HEK293T (cell line): Measurements from ENCODE around the gene SLC6A19.

Source experiments
- BHLHE40 ChIP-seq: fragments of 450-650 bp; IDR thresholded peaks from 2 replicates; pipeline ENCODE4 v1.6.1; 2016; ENCODE audit warnings: mild to moderate bottlenecking, moderate library complexity, borderline replicate concordance
- ELF4 ChIP-seq: fragments of 450-650 bp; IDR thresholded peaks from 2 replicates; pipeline ENCODE4 v1.6.1; 2017; ENCODE audit warnings: antibody characterized with exemption
- FOXA1 ChIP-seq: fragments of 450-650 bp; IDR thresholded peaks from 2 replicates; pipeline ENCODE4 v1.6.1; 2016; ENCODE audit warnings: mild to moderate bottlenecking
- FOXK2 ChIP-seq: fragments of 450-650 bp; IDR thresholded peaks from 2 replicates; pipeline ENCODE4 v1.6.1; 2016; ENCODE audit warnings: mild to moderate bottlenecking
- FOXM1 ChIP-seq: fragments of 450-650 bp; IDR thresholded peaks from 2 replicates; pipeline ENCODE4 v1.6.1; 2017; ENCODE audit warnings: mild to moderate bottlenecking, borderline replicate concordance
- HDGF ChIP-seq: fragments of 450-650 bp; IDR thresholded peaks from 2 replicates; pipeline ENCODE4 v1.6.1; 2017; ENCODE audit warnings: antibody characterized with exemption, borderline replicate concordance
- PKNOX1 ChIP-seq: fragments of 450-650 bp; IDR thresholded peaks from 2 replicates; pipeline ENCODE4 v1.6.1; 2016
- SP1 ChIP-seq: fragments of 450-650 bp; IDR thresholded peaks from 2 replicates; pipeline ENCODE4 v1.6.1; 2017
- TARDBP ChIP-seq: fragments of 450-650 bp; IDR thresholded peaks from 2 replicates; pipeline ENCODE4 v1.6.1; 2016

- no peak for TF ChIP-seq BHLHE40
- no peak for TF ChIP-seq HDGF
- no peak for TF ChIP-seq SP1
- TF ChIP-seq FOXM1: no peak
- no peak for TF ChIP-seq TARDBP
- no peak for TF ChIP-seq PKNOX1
- no peak for TF ChIP-seq ELF4
- TF ChIP-seq FOXA1: no peak
- no peak for TF ChIP-seq FOXK2
Observed at GRCh38 chr5:1205255-1206180, 4.1 kb downstream of the SLC6A19 start.
